Activated gamma-delta T cell (primary cell): ENCODE results near the gene SNX8.

ENCODE experiments used
- DNase-seq: peaks from one replicate; lab custom pipeline; 2025; lab: John Stamatoyannopoulos, UW

The SNX8 gene

DNA sequence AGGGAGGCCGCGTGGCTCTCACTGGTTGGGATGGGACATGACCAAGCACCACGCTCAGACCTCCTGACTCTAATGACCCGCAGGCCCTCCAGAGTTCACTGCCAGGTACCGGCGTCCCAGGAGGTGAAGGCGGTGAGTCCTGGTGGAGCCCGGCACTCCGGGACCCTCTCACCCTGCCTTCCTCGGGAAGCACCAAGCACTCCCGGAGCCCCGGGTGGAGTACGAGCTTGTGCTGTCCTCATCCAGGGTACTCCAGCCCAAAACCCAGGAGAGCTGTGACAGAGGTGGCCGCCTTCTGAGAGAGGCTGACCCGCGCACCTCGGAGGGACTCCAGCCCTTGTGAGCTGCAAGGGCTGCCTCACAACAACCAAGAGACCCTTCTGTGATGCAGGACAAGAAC, 90.9 kb downstream of the SNX8 start:
- no peak for DNase-seq

DNA sequence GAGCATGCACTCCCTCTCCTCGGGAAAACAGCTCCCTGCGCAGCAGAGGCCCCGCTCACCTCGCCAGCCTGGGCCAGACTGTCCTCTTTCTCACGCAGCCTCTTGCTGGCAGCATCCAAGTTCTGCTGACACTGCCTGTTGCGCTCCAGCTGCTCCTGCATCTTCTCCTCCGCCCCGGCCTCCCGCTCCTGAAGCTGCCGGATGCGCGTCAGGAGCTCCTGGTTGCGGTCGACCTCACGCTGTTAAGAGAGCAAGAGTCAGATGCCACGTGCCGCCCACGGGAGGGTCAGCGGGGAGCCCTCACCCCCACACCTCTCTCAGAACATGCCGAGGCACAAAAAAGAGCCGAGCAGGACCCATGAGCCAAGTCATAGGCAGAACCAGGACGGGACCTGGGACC, 91.7 kb downstream of the SNX8 start:
- no peak for DNase-seq

DNA sequence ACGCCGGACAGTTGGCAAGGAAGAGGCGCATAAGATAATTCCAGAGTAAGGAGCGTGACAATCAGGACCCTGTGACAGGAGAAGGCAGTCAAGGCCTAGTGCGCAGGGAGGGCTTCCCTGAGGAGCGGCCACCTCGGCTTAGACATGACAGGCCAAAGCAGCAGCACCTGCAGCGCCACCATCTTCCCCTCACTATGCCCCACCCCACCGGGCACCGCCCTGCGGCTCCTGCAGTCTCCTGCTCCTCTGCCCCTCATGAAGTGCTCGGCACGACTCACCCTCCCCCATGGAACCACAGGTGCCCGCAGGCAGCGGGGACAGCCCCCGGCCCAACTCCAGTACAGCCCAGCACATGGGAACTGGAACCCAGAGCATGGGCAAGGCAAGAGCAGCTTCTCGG, 93.3 kb downstream of the SNX8 start:
- DNase-seq: no peak

DNA sequence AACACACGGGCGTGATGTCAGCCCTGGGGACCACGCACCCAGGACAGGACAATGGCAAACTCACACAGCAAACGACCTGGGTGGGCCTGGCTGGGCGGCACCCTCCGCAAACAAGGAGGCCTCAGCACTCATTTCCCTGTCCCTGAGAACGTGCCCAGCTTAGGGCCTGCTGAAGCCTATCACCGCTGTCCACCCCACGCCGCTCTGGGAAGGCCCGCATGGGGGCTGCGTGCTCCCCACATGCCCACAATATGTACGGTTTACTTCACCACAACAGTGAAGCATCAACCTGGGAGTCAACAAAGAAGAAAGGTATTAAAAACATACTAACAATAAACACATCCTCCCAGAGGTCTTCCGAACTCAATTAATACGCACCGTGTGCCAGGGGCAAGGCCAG, 93.7 kb downstream of the SNX8 start:
- no peak for DNase-seq

DNA sequence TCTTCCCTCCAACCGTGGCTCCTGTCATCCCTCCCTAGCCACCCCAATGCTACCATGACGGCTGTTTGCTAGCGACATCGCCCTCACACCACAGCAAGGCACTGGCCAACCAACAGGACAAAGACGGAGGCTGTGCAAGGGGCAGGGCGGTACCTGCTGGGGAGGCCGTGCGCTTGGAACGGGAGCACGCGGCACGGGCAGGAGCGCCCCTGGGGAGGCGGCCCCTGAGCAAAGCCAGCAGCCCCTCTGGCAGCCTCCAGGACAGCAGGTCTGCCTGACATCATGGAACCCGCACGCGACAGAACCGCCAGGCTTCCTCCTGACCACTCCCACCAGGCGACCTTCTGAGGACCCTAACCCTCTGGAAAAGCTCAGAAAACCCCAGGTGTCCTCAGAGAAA, 94.2 kb downstream of the SNX8 start:
- no peak for DNase-seq

DNA sequence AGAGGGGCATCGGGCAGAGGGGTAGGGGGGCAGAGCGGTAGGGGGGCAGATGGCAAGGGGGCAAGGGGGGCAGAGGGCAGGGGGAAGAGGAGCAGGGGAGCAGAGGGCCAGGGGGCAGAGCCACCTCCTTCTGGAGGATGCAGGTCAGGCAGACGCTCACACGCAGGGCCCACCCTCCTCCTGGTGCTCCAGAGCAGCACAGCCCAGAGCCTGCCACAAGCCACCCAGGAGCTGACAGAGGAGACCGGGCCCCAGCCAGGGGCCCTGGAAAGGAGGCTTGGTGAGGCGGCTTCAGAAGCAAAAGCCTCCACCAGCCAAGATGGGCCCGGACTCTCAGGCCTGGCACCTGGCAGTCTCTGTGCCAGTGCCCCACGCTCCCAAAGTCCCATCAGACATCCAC, 94.6 kb downstream of the SNX8 start:
- no peak for DNase-seq

DNA sequence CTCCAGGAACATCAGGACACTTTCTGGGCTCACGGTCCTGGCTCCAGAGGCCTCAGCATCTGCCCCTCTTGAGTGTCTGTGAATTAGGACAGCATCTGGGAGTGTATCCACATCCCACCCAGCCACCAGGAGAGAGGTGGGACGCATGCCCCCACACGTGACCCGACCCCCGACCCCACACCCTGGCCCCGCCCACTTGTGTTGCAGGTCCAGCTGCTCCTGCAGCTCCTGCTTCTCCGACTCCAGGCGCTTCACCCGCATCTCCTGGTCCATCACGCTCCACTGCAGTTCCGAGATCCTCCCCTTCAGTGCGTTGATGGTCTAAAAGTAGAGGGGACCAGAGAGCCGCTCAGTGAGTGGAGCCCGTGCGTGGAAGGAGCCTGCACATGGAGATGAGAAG, 95.1 kb downstream of the SNX8 start:
- DNase-seq: no peak

DNA sequence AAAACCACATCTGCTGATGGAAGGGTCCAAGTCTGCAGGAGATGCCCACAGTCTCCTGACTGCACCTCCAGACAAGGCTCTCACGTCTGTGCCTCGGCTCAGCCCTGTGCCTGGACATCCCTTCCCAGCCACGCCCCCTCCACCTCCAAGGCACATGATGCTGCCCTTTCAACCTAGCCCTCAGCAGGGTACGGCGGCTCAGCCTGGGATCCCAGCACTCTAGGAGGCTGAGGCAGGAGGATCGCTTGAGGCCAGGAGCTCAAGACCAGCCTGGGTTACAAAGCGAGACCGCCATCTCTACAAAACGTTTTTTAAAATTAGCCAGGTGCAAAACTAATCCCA, 95.8 kb downstream of the SNX8 start:
- no peak for DNase-seq

DNA sequence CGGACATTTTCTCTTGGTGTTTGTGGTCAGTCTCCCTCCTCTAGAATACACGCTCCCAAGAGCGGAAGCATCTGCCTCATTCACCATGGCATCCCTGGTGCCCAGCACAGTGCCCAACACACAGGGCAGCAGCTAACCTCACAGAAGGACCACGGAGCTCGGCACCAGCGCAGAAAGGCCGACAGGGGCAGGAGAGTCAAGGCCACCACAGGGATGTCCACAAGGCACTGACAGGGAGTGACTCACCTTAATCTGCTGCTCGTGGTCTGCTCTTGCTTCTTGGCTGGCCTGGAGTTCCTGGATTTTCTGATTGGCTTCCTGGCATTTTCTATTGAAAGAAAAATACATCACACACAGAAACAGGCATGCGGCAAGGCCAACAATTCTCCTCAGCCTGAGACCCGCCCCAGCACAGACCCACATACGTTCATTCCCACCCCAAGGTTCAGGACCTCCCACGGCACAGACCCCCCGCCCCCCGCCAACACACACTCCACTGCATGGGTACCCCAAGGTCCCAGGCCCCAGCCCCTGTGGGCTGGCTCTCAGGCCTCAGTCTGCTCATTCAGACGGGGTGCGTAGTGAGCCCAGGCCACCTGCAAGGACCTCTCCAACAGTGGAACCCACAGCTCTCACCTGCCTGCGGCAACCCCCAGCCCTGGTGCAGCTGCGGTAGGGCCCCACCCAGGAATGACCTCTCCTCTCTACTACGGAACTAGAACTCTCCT, 96.4 kb downstream of the SNX8 start:
- DNase-seq: no peak

DNA sequence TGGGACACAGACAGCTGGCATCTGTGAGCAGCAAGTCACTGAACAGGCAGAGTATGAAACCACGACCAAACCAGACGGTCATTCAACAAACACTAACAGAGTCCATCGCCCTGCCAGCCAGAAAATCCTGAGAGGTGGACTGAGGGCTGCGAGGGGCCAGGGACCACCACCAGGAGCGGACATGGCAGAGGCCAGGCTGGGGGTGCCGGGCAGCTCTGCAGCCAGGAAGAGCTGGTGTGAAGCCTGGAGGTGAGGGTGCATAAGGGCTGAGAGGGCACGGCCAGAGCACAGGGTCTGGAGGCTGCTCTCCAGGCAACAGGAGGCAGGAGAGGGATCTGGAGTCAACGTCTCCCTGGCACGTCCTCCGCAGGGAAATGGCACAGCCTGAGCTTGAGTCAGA, 97.0 kb downstream of the SNX8 start:
- DNase-seq: no peak

DNA sequence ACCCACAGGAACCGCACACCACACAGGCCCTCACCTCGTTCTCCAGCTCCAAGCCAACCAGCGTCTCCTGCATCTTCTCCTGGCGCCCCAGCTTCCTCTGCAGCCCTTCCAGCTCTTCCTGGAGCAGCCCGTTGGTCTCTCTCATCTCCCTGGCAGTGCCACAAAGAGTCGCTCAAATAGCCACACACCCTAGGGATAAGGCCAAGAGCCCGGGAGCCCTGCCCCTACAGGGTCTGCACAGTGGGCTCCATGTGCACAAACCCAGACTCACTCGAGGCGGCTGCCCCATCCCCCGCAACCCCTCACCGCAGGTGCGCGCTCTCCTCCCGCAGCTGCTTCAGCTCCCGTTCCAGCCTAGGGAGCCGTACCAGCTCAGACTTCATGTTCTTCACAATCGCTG, 98.4 kb downstream of the SNX8 start:
- DNase-seq: no peak

DNA sequence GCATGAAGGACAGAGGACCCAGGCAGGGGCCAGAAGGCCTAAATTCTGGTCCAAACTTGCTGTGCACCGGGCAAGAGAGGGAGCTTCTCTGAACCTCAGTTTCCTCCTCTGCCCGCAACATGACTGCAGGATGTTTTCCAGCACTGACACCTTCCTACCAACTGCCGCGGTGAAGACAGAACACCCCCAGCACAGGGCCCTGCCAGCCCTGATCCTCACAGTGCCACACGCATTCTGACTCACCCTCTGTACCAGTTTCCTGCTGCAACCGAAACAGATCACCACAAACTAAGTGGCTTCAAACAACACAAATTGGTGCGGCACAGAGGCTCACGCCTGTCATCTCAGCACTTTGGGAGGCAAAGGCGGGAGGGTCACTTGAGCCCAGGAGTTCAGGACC, 99.6 kb downstream of the SNX8 start:
- no peak for DNase-seq

DNA sequence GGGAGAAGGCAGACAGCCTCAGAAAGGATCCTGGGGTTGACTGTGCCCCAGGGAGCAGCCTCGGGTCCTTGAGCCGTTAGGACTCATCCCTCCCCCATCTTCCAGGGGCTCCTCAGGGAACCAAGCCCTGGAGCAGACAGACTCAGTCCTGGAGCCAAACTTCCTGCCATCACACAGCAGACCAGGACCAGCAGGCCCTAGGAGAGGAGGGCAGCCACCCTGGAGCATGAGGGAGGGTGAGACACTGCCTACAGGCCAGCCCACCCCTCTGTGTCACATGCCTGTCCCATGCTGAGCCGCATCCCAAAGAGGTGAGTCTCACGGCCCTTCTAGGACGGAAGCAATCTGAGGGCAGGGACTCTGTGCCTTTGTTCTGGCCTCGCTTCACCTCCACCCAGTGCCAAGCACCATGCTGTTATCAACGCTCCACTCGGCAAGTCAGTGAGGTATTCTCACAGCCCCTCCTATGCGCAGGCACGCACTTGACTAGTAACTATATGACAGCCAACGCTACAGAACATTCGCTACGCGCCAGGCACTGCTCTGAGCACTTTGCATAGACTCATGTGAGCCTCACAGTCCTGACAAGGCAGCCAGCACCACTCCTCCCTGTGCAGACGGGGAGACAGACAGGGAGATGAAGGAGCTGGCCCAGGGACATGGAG, 100.6 kb downstream of the SNX8 start:
- DNase-seq: no peak

DNA sequence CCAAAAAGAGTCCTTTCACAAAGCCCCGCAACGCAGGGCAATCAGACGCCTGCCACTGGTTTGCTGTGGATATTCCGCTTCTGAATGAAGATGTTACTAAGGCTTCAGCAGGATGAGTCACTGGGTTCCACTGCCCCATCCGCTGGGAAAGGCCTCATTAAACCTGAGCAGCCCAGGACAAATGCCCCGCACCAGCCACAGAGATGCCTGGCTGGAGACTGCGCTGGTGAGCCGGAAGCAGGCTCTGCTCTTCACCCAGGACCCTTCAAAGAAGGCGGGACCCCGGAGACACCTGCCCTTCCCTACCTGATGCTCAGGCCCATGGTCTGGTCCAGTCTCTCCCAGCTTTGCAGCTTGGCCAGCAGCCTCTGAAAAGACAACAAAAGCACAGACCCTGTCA, 101.3 kb downstream of the SNX8 start:
- DNase-seq: no peak

DNA sequence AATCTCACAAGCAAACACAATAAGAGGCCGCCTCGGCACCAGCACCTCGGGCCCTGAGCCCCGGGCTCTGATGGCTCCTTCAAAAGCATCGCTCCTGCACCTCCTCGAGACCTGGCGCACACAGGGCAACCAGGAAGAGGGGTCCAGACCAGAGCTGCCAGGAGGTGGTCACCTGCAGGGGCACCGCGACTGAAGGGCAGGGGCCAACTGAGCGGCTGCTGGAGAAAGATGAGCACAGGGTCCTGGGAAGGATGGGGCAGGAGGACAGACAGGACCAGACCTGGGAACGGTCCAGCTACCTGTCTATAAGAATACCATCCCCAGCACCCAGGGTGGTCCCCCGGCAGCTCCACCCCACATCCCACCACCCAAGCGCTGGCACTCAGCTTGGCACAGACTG, 102.3 kb downstream of the SNX8 start:
- no peak for DNase-seq

DNA sequence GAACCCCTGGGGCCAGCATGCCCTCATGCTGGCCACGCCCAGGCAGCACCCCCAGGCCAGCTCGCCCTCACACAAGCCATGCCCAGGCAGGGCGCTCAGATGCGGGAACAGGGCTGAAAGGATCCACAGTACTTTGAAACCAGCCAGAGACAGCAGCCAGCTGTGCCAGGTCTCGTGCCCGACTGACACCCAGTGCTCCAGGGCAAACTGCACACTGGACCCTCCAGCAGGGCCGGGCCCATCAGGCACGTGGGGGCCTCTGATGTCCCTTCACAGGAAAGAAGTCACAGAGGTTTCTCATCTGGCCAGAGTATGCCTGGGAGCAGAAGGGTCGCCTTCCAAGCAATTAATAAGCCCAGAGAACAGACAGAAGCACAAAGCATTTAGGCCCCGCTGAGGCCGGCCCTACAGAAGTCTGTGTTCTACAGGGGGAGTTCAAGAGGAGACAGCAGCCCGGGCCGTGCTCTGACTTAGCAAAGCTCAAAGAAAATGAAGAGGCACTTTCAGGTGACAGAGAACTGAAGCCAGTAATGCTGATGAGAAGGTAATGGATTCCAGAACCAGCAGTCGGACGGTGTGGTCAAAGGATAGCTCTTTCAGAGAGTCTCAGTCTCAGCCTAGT, 102.9 kb downstream of the SNX8 start:
- no peak for DNase-seq

DNA sequence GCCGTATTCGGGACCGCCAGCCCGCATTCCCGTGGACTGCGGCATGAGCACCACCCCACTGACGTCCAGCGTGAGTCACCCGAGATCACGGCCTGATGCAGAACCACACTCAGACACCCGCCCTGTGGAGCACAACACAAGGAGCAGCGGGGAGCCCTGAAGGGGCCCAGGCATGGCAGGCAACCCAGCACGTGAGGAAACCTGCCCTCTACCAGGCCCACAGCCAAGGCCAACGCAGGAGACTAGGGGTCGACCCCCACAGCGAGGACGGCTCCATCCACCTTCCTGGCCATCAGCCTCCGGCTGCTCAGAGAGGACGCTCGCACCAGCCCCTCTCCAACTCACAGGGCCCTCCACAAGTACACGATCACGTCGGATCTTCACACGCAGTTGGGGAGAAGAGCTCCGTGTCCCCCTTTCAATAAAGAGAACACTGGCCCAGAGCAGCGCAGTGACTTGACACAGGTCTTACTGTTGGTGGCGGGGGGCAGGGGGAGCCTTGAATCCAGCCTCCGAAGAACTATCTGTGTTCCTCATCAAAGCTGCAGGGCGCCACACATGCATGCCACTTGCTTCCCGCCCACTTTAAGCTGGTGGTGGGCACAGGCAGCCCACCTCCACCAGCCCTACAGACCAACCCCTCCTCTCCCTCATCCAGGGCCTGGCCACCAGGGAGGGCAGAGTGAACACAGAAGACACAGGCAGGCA, 103.5 kb downstream of the SNX8 start:
- no peak for DNase-seq

DNA sequence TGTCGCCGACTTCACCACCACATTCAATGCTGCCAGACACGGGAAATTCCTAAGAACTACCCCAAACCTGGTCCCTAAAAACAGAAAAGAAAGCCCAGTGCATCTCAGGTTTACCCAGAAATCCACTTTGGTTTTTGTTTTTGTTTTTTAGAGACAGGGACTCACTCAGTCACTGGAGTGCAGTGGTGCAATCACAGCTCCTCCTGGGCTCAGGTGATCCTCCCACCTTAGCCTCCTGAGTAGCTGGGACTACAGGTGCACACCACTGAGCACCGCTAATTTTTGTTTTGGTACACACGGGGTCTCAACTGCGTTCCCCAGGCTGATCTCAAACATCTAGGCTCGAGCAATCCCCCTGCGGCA, 104.3 kb downstream of the SNX8 start:
- DNase-seq: no peak

DNA sequence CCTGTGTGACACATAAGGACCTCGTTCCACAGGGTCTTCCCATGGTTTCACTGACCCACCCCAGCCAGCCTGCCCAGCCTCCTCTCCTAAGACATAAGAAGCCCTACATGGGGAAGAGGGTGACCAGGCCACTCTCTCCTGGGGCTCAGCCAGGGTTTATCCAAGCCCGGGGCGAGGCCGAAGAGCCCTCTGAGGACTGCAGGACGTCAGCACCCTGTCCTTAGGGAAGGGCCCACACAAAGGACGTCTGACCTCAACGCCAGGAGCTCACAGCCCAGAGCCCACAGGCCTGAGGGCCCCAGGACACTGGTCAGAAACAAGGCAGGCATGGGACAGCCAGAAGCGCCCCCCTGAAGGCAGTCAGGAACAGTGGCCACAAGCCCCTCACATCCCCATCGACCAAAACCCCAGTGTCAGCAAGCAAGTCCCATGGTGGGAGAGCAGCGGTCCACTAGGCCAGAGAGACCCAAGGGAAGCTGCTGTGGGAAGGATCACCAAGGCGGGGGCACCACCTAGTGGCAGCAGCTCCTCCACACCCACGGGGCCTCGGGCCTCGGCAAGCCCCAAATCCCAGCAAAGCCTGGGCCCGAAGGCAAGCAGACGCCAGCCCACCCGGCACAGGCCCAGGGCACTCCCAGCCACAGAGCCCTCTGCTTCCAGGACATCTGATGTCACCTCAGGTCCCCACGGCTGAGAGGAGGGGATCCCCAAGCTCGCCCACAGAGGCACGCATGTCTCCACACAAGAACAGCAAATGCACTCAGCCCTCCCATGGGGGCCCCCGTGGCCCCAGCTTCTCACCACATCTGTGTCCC, 104.9 kb downstream of the SNX8 start:
- DNase-seq: no peak

DNA sequence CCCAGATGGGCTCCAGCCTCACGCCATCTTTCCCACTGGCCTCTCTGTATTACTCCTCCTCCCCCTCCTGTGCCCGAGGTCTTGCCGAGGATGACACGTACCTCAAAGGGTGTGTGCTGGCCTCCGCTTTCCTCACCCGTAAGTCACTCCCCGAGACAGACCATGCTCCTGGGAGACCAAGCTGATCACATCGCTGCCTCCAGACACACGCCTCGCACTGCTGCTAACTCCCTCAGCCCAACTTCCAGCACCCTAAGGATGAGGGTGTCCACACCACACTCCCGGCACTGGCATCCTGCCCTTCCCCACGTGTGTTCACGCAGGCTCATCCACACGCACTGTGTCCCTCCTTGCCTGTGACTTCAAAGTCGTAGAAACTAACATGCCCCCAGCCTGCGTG, 105.5 kb downstream of the SNX8 start:
- DNase-seq: no peak

DNA sequence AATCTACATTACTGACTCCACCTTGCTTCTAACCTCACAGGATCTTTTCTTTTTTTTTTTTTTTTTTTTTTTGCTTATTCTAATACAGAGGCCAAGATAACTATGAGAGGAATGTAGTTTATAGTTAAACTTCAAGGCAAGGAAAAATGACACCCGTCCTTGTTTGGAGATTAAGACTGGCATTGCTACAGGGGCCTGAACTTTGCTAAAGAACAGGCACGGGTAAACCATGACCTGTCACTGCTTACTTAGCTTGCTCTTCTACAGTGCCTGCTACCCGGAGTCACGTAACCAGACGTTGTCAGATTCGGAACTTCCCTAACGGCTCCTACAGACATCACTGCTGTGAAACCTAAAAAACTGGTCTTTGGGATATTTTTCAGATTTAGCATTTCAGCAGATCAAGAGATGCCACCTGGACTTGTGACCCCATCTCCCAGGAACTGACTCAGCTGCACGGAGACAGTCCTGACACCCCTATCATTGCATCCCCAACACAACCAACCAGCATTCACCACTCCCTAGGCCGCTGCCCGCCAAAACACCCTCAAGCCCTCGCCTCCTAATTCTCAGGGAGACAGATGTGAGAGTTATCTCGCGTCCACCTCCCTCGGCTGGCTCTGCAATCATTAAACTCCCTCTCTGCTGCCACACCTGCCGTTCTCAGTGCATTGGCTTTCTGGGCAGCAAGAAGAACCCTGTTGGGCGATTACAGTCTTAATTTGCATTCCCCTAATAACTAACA, 109.0 kb downstream of the SNX8 start:
- no peak for DNase-seq

DNA sequence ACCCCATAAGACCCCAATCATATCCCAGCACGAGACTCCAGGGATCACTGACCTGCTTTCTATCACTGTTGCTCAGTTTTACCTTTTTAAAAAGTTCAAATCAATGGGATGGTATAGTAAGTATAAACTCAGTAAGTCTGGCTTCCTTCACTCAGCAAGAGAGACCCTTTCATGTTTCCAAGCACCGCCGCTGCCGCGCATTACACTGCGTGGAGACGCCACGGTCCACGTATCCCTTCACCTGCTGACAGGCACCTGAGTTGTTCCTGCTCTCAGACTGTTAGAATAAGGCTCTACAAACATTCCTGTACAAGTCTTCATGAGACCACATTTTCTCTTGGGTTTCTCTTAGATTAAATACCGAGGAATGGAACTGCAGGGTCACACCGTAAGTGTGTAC, 109.8 kb downstream of the SNX8 start:
- no peak for DNase-seq
